Mucosa of stomach (tissue), 1 donor: ENCODE results near the gene TECPR2.
"Not testable (repeated sequence)": the region's sequence is repeated elsewhere in the genome, so short reads cannot be mapped to it uniquely, and the experiment has no call there.

Experiments used
- H3K27me3 ChIP-seq: one replicate; pipeline ENCODE4 v1.7.0; 2013; ENCODE audit warnings: mild to moderate bottlenecking, low read length; ENCODE audit not compliant: control insufficient read depth, insufficient read depth
- H3K36me3 ChIP-seq: one replicate; pipeline ENCODE4 v1.7.0; 2013; ENCODE audit warnings: low read length; ENCODE audit not compliant: control insufficient read depth, insufficient read depth
- H3K4me1 ChIP-seq: one replicate; pipeline ENCODE4 v1.7.0; 2013; ENCODE audit warnings: mild to moderate bottlenecking, low read length; ENCODE audit not compliant: control insufficient read depth, insufficient read depth
- H3K4me3 ChIP-seq: one replicate; pipeline ENCODE4 v1.7.0; 2013; ENCODE audit warnings: low read length
- H3K9ac ChIP-seq: one replicate; pipeline ENCODE4 v1.7.0; 2013; ENCODE audit warnings: mild to moderate bottlenecking, low read length, moderate library complexity
- H3K9me3 ChIP-seq: one replicate; pipeline ENCODE4 v1.7.0; 2013; ENCODE audit warnings: mild to moderate bottlenecking, low read length, moderate library complexity; ENCODE audit not compliant: control insufficient read depth
- donor health status: Pancreatic carcinoma.

TECPR2 gene

DNA sequence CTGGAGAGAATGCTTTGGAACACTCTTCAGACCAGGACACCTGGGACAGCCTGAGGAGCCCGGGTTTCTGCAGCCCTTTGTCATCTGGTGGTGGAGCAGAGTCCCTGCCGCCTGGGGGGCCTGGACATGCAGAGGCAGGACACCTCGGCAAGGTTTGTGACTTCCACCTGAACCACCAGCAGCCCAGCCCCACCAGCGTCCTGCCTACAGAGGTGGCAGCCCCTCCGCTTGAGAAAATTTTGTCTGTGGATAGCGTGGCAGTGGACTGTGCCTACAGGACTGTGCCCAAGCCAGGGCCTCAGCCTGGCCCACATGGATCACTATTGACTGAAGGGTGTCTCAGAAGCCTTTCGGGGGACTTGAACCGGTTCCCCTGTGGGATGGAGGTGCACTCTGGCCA, 21.2 kb upstream of the TECPR2 start:
- H3K4me1 ChIP-seq = no peaks in the 10 kb centered on the region
- H3K4me3 ChIP-seq = no peak overlapping the region
- H3K9me3 ChIP-seq = no peaks in the 10 kb centered on the region
- H3K36me3 ChIP-seq = peaks cover 8% of the 10 kb centered on the region
- H3K9ac ChIP-seq = no peak overlapping the region
- H3K27me3 ChIP-seq = no peaks in the 10 kb centered on the region

DNA sequence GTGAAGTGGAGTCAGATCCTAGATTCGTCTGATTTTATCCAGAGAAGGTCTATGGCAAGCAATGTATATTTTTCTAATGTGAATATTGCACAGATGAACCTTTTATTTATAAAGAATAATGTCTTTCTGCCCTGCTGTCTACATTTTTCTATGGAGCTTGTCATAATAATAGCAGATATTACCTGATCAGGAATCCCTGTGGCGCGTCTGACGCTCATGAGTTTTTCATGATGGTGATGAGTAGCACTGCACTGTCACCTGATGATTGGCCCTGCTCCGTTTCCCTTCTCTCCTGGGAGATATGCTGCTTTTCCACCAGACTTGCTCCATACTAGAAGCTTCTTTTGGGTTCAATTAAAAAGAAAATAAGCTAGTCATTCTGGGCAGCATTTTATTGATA, 20.5 kb upstream of the TECPR2 start:
- Histone ChIP-seq H3K4me1 (no peaks in the 10 kb centered on the region), H3K9ac (no peak overlapping the region), H3K4me3 (no peak overlapping the region), H3K36me3 (peaks cover 8% of the 10 kb centered on the region), H3K9me3 (no peaks in the 10 kb centered on the region), H3K27me3 (no peaks in the 10 kb centered on the region)

DNA sequence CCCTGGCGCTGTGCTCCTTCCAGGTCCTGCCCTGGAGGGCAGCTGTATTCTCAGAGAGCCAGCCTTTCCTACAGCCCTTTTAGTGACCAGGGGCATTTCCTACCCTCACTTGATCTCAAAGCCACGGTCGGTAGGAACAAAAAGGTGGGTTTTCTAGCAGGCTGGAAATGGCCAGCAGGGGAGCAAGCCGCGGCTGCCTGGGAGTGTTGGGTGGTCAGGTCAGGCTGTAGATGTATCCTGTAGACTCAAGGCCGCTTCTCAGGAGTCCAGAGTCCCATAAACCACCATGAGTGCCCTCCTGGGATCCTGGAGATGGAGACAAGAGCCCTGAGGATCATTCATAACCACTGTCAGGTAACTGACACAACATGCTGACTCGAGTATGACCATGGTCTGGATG, 18.7 kb upstream of the TECPR2 start:
- no peak overlapping the region for H3K9ac ChIP-seq
- H3K9me3 ChIP-seq = no peaks in the 10 kb centered on the region
- no peaks in the 10 kb centered on the region for H3K27me3 ChIP-seq
- H3K36me3 ChIP-seq = peaks cover 8% of the 10 kb centered on the region
- H3K4me1 ChIP-seq = no peaks in the 10 kb centered on the region
- no peak overlapping the region for H3K4me3 ChIP-seq

DNA sequence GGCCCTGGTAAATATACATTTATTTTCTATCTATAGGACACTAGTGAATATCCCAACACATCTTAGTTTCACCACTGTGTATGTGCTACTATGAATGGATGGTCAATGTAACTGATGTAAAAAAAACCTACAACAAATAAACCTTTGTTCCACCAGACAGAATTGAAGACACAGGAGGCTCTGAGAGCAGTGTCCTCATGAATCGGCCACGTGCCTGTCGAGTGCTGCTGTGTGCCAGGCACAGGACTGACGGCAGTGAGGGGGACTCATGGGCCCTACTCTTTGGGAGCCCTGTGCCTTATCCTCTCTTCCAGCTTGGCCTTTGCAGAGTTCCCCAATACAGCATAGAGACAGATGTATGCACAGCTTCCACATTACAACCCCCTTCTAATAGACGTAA, 18.3 kb upstream of the TECPR2 start:
- H3K9ac ChIP-seq = no peak overlapping the region
- H3K4me3 ChIP-seq = no peak overlapping the region
- H3K4me1 ChIP-seq = no peaks in the 10 kb centered on the region
- peaks cover 8% of the 10 kb centered on the region for H3K36me3 ChIP-seq
- no peaks in the 10 kb centered on the region for H3K27me3 ChIP-seq
- H3K9me3 ChIP-seq = no peaks in the 10 kb centered on the region

DNA sequence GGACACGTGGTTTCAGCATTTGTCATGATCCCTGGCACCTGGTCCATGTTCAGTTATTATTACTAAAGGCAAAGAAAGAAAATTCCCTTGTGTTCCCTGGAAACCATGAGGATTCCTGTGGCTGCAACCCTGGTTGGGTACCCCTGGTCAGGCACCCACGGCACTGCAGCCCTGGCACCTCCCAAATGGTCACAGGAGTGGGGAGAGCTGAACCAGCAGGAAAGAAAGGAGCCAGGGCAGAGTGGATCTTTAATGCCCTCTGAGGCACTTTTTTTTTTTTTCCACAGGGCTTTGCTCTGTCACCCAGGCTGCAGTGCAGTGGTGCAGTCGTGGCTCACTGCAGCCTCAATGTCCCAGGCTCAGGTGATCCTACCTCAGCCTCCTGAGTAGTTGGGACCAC, 17.5 kb upstream of the TECPR2 start:
- Histone ChIP-seq H3K4me3 (no peak overlapping the region), H3K9ac (no peak overlapping the region), H3K4me1 (no peaks in the 10 kb centered on the region), H3K36me3 (peaks cover 8% of the 10 kb centered on the region), H3K27me3 (no peaks in the 10 kb centered on the region), H3K9me3 (no peaks in the 10 kb centered on the region)

DNA sequence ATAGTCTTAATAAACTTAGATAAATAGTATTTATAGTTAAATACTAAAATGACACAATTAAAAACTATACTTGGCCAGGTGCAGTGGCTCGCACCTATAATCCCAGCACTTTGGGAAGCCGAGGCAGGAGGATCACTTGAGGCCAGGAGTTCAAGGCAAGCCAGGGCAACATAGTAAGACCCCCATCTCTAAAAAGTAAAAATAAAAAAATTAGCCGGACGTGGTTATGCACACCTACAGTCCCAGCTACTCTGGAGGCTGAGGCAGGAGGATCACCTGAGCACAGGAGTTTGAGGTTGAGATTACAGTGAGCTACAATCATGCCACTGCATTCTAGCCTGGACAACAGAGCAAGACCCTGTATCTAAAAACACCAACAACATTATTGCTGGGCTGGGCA, 16.1 kb upstream of the TECPR2 start:
- Histone ChIP-seq H3K4me3 (no peak overlapping the region), H3K27me3 (no peaks in the 10 kb centered on the region), H3K9me3 (no peaks in the 10 kb centered on the region), H3K9ac (no peak overlapping the region), H3K4me1 (no peaks in the 10 kb centered on the region), H3K36me3 (peaks cover 8% of the 10 kb centered on the region)

DNA sequence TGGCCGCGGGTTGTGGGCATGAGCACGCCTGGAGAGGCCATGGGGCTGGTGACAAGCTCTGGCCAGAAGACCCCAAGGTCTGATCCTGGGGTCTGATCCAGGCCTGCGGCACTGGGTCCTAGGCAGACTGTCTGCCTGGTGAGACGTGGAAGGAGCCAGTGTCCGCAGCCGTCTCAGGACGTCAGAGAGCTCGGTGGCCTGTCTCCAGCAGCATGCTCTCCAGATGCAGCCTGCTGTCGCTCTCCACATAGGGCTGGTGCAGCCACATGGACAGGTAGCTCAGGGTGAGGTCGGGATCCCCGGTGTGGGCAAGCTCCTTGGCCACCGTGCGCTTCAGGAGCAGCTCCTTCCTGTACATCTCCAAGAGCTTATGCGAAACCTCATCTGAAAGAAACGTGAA, 14.4 kb upstream of the TECPR2 start:
- Histone ChIP-seq H3K9me3 (no peaks in the 10 kb centered on the region), H3K4me3 (no peak overlapping the region), H3K9ac (no peak overlapping the region), H3K4me1 (no peaks in the 10 kb centered on the region), H3K27me3 (no peaks in the 10 kb centered on the region), H3K36me3 (peaks cover 8% of the 10 kb centered on the region)

DNA sequence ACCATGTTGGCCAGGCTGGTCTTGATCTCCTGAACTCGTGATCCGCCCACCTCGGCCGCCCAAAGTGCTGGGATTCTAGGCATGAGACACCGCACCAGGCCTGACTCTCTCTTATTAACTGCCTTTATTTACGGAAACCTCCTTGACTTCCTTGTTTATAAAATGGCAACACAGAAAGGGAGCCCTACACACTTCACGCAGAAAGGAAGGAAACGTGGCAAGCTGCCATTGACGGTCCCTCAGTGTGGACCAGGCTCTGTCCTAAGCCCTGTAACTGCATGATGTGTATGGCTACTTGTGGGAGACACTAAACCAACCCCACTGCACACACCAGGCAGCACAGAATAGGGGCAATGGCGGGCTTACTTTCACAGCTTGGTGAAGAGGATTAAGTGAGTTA, 11.7 kb upstream of the TECPR2 start:
- H3K36me3 ChIP-seq = no peaks in the 10 kb centered on the region
- no peaks in the 10 kb centered on the region for H3K27me3 ChIP-seq
- H3K9ac ChIP-seq = no peak overlapping the region
- H3K4me3 ChIP-seq = no peak overlapping the region
- H3K4me1 ChIP-seq = no peaks in the 10 kb centered on the region
- no peaks in the 10 kb centered on the region for H3K9me3 ChIP-seq

DNA sequence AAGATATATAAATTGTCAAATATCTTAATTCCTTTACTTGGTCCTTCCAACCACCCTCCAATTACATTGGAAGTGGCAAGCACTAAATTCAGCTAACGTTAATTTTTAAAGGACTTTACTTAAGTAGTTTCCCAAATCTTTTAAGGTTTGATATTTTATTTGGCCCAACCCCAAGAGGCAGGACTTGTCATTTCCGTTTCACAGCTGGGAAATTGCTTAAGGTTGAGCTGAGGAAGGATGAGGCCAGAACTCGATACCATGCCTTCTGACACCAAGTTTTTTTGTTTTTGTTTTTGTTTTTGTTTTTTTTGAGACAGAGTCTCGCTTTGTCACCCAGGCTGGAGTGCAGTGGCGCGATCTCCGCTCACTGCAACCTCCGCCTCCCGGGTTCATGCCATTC, 11.1 kb upstream of the TECPR2 start:
- H3K4me1 ChIP-seq, H3K9ac ChIP-seq, H3K9me3 ChIP-seq, H3K27me3 ChIP-seq, H3K36me3 ChIP-seq, H3K4me3 ChIP-seq: not testable (repeated sequence)

DNA sequence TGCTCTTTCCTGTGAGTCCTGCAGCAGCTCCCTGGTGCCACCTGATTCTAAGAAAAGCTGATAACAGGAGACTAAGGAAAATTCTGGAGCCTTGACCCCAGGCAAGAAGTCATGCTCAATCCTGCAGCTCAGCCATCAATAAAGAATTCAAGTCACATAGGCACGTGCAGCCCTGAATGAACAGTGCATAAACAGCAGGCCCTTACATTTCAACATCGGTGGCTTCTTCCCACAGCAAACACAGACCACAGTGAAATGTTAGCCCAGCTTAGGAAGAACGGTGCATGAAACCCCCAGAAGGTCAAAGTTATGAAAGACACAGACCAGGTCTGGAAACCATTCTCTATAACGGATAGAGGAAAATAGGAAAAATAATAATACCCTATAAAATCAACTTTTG, 10.5 kb upstream of the TECPR2 start:
- H3K36me3 ChIP-seq = no peaks in the 10 kb centered on the region
- no peaks in the 10 kb centered on the region for H3K27me3 ChIP-seq
- no peak overlapping the region for H3K9ac ChIP-seq
- H3K4me1 ChIP-seq = no peaks in the 10 kb centered on the region
- H3K9me3 ChIP-seq = no peaks in the 10 kb centered on the region
- no peak overlapping the region for H3K4me3 ChIP-seq

DNA sequence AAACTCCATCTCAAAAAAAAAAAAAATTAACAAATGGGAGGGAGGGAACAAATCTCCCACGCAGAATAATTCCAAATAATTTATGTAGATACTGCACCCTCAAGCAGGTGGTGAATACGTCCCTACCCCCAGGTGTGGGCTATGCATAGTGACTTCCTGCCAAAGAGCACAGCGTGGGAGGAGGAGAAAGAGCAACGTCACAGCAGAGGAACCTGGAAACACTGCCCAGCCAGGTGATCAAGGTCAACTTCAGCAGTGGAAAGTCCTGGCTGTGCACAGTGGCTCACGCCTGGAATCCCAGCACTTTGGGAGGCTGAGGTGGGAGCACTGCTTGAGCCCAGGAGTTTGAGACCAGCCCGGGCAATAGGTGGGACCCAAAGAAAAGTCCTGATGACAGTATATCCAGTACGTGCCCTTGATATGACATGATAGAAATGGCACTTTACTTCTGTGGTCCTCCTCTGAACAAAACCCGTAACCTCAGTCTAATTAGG, 9.6 kb upstream of the TECPR2 start:
- Histone ChIP-seq H3K4me3 (no peak overlapping the region), H3K36me3 (no peaks in the 10 kb centered on the region)

DNA sequence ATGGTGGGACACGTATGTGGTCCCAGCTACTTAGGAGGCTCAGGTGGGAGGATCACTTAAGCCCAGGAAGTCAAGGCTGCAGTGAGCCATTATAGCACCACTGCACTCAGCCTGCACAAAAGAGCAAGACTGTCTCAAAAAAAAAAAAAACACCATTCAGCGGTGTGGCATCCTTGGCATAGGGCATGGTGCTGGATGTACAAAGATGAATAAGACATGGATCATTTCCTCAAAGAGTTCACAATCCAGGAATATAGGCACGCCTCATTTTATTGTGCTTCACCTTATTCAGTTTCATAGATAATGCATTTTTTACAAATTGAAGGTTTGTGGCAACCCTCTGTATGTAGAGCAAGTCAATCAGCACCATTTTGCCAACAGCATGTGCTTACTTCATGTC, 6.5 kb upstream of the TECPR2 start:
- H3K4me1 ChIP-seq = no peaks in the 10 kb centered on the region
- H3K4me3 ChIP-seq = no peak overlapping the region
- H3K9ac ChIP-seq = no peak overlapping the region
- H3K27me3 ChIP-seq = no peaks in the 10 kb centered on the region
- H3K36me3 ChIP-seq = no peaks in the 10 kb centered on the region
- H3K9me3 ChIP-seq = no peaks in the 10 kb centered on the region

More for the DNA sequence above, 9.6 kb upstream of the TECPR2 start:
- no peaks in the 10 kb centered on the region for H3K9me3 ChIP-seq
- H3K27me3 ChIP-seq = no peaks in the 10 kb centered on the region
- H3K9ac ChIP-seq = no peak overlapping the region
- no peaks in the 10 kb centered on the region for H3K4me1 ChIP-seq

DNA sequence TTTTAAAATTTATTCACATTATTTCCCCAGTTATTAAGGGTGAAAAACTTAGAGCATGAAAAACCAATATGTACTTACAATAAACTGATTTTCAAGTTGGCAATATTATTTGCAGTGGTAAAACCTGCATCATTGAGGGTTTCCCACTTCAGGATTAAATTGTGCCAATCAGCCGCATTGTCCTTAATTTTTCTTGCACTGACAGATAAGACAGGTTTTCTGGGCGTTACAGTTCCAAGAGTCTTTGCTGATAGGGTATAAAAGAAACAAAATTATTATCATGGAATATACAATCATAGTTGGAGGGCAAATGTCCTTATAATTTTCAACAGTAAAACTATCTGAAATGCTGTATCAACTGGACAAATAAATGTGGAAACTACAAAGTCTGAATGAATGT, 3.4 kb upstream of the TECPR2 start:
- Histone ChIP-seq H3K27me3 (no peaks in the 10 kb centered on the region), H3K9ac (no peak overlapping the region), H3K9me3 (no peaks in the 10 kb centered on the region), H3K4me3 (no peak overlapping the region), H3K4me1 (peaks cover 15% of the 10 kb centered on the region), H3K36me3 (no peaks in the 10 kb centered on the region)
